ENCODE measurements around the gene SDF4. TPM values are rescaled to one million over a fixed set of nuclear protein-coding genes. Genes with fewer than 3 reads are reported as not detected.

SDF4 gene
- total RNA-seq, 1 experiment from 2014 or later: 111 TPM

DNA sequence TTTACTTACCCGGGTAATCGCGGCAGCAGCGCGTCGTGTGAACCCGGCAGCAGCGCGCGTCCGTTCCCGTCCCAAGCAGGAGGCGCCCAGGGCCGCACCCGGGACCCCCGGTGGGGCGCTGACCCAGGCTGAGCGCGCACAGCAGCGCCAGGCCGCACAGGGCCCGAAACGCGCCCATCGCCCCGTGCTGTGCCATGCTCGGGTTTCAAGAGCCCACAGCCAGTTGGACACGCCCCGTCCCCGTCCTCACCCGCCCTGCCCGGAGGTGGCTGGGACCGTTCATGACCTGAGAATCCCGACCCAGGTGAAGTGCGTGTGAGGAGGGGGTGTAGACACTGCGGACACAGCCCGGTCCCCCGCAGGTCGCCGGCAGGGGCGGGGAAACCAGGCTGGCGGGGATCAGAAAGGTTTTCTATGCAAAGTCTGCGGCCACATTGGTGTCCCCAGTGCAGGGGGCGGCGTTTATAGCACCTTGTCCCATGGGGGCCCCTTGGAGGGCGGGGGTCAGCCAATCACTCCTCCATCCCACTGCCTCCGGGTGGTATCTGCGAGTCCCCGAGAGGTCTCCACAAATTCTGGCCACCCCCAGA, 25.3 kb downstream of the SDF4 start, which contains the start of gene TNFRSF18:
Gene TNFRSF18 (minus strand): TSS at position 217 of the 590 bp plus-strand sequence. CDS start 21 bp downstream, at position 196.
- in situ Hi-C loops (cut with HindIII; ENCODE audit: low pct_unique_long_range_greater_than_20kb, low sequenced_read_pairs): no loop called here
- DNase-seq (ENCODE audit: low read depth): no peak

DNA sequence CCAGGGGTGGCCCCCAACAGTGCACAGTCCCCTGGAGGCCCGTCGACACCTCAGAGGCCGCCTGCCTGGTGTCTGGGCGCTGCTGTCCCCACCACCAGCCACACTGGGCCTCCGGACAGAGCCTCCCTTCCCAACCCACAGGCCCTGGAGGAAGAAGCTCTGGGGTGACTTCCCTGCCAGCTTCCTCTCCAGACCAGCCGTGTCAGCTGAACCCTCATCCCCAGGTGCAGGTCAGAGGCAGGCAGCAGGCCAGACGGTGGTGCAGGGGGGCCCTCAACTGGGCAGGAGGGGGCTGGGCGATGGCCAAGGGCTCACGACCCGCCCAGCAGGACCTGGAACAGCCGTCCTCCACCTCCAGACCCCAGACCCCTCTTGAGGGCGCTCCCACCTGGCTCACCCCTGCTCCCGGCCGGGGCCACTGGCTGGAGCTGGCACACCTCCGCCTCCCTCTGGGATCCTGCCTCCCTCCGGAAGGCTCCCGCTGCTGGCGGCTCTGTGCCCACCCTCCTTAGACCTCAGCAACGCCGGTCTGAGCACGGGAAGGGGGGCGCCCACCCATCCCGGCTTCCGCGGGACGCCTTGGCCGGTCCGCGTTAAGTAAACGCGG, 25.9 kb downstream of the SDF4 start:
- in situ Hi-C loops (cut with HindIII; ENCODE audit: low pct_unique_long_range_greater_than_20kb, low sequenced_read_pairs): no loop called here
- DNase-seq (ENCODE audit: low read depth): no peak

DNA sequence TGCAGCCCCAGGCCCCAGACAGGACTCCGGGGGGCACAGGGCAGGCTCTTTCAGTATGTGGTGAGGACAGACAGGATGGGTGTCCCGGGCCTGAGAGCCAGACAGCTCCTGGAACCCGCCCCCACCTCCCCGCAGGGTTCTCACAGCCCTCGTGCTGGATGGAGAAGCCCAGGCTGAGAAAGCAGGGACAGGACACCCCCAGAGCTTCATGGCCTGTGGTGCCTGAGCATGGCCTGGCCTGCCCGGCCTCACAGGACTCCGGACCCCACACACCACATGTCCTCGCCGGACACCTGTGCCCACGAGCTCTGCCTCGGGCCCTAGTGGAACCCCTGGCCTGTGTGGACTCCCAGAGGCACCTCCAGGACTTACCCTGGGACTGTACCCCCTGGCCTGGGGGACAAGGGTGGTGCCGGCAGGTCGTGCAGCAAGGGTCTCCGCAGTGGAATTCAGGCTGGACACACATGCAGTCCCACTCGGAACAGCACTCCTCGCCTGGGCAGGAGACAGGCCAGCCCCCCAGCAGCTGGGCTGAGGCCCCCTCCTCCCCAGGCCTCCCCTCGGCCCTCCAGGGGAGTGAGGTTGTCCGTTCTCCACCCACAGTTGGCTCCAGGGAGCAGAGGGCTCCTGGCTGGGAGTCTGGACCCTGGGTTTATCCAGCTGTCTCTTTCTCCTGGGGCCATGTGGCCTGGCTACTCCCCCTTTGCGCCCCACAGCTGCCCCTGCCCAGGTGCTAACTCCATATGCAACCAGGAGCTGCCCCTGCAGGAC, 26.6 kb downstream of the SDF4 start:
- in situ Hi-C loops (cut with HindIII; ENCODE audit: low pct_unique_long_range_greater_than_20kb, low sequenced_read_pairs): no loop called here
- no peak for DNase-seq (ENCODE audit: low read depth)

- no peak for DNase-seq (ENCODE audit: low read depth)
- in situ Hi-C loops (cut with HindIII; ENCODE audit: low pct_unique_long_range_greater_than_20kb, low sequenced_read_pairs): no loop called here
Measured at GRCh38 chr1:1204425-1204920, 27.3 kb downstream of the SDF4 start.

DNA sequence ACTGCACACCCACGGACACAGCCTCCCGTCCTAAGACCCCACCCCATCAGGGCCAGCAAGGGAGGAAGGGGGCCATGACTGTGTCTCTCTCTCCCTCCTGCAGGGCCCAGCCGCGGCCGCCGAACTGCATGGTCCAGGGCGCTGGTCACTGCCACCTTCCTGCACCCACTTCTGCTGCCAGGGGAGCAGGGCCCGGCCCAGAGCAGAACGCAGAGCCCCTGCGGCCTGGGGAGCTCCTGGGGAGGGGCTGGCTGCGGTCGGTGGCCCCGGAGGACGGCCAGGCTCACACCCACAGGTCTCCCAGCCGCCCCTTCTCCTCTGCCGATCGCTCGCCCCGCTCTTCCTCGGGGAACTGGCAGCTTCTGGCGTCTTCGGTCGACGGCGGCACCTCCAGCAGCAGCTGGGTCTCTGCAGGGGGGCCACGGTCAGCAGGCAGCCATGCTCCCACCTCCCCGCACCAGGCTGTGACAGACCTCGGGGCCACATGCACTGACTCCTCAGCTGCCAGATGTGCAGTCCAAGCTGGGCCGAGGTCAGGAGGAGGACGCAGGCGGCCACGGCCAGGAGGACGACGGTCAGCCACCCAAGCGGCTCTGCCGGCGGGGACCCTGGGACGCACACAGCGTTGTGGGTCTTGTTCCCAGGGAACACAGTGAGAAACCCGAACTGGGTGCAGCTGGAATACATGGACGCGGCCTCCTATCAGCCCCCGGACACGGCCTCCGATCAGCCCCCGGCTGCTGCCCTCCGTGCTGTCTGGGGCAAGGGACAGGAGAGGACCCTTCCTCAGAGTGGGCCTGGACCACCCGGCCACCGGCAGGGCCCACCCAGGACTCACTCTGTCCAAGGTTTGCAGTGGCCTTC, 28.0 kb downstream of the SDF4 start:
- no peak for DNase-seq (ENCODE audit: low read depth)
- in situ Hi-C loops (cut with HindIII; ENCODE audit: low pct_unique_long_range_greater_than_20kb, low sequenced_read_pairs): no loop called here

- in situ Hi-C loops (cut with HindIII; ENCODE audit: low pct_unique_long_range_greater_than_20kb, low sequenced_read_pairs): no loop called here
- no peak for DNase-seq (ENCODE audit: low read depth)
Measured at GRCh38 chr1:1202831-1203560, 28.8 kb downstream of the SDF4 start.

DNA sequence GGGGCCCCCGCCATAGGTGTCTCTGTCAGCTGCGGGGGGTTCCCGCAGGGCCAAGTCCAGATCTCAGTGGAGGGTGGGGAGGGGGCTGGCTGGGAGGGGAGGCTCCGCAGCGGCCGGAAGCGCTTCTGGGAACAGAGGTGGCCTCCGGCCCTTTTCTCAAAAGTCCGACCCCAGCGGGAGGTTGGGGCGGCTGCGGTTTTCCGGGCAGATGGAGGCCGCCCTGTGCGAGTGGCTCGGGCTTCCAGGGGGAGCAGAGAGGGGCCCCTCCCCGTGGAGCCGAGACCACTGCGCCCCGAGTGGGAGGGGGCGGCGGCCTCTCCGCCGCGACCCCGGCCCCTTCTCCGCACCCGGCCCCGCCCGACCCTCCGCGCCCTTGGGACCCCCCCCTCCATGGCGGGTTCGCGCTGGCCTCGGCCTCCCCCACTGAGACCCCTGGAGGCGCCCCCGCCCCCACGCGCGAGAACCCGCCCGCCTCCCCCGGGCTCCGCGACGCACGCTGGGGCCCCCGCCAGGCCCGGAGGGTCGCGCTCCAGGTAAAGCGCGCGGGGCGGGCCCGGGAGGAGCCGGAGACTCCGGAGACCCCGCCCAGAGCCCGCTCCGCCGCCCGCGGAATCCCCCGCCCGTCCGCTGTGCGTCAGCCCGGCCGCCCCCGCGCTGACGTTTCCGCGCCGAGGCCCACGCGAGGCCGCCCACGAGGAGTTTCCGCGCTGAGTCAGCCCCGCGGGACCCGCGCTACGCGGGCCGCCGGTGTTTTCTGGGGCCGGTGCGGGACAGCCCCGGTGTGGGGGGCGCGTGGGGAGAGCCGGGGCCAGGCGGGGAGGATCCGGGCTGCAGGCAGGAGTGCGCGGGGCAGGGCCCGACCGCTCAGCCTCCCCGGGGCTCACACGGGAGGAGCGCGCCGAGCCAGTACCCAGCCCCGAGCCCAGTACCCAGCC, 30.7 kb downstream of the SDF4 start:
- in situ Hi-C loops (cut with HindIII; ENCODE audit: low pct_unique_long_range_greater_than_20kb, low sequenced_read_pairs): no loop called here
- DNase-seq (ENCODE audit: low read depth): peak; percentile 14

- in situ Hi-C loops (cut with HindIII; ENCODE audit: low pct_unique_long_range_greater_than_20kb, low sequenced_read_pairs): no loop called here
- DNase-seq (ENCODE audit: low read depth): no peak
Measured at GRCh38 chr1:1199961-1200875, 31.6 kb downstream of the SDF4 start.

DNA sequence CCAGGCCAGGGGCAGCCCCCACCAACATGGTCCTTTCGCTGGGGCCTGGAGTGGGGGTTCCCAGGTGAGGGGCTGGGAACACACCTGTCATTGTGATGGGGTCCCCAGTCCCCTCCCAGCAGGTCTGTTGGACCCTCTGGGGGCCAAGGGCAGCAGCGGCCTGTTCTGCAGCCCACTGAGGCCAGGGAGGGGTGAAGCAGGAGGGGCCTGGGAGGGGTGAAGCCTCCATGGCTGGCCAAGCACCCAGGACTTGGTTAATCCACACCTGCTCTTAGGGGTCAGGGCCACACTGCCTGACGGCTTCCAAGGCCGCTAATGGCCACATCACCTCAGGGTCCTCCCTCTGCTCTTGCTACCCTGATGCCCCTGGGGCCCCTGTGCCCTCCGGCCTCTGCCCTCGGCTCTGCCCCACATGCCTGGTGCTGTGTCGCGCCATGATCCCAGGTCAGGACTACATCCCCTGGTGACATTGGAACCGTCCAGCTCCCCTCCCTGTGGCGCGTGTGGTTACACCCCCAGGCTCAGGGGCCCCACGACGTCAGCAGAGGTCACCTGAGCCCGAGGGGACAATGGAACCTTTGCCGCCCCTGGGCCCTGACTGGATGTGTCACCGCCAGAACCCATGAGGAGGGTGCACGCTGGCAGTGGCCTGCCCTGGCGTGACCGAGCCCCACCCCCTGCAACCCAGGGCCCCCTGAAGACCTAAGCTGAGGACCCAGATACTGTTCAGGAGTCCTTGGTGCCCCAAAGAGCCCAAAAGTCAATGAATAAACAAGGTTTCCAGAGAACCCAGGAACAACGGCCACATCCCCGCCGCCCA, 32.5 kb downstream of the SDF4 start:
- DNase-seq (ENCODE audit: low read depth): no peak
- in situ Hi-C loops (cut with HindIII; ENCODE audit: low pct_unique_long_range_greater_than_20kb, low sequenced_read_pairs): no loop called here

GRCh38 chr1:1198423-1199140, 33.2 kb downstream of the SDF4 start:
- in situ Hi-C loops (cut with HindIII; ENCODE audit: low pct_unique_long_range_greater_than_20kb, low sequenced_read_pairs): no loop called here
- DNase-seq (ENCODE audit: low read depth): no peak

DNA sequence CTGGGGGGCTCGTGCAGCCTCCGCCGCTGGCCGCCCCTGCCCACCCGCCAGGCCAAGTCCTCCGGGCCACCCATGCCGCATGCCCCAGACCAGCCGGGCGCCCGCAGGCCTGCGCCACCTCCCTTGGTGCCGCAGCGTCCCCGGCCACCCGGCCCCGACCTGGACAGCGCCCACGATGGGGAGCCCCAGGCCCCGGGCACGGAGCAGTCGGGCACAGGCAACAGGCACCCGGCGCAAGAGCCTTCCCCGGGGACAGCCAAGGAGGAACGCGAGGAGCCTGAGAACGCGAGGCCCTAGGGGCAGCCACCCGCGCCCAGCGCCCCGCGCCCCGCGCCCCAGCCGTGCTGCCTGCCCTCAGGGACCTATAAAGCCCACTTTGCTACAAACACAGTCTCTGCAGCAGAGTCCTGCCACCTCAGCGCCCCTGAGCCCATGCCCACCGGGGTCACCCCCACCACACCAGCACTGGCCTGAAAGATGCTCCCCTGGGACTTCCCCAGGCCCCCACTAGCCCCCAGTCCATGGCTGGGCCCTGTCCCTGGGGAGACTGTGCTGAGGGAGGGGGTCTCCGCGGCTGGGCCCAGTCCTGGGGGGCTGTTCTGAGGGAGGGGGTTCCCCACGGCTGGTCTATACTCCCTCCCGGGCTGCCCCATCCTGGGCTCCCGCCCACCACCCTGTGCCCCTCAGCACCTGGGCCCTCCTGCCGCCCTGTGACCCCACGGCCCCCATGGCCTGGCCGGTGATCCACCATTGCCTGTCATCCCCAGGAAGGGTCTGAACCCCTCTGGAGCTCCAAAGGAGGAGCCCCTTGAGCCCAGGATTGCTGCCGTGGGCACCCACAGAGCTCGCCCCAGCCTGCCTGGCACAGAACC, 34.0 kb downstream of the SDF4 start:
- in situ Hi-C loops (cut with HindIII; ENCODE audit: low pct_unique_long_range_greater_than_20kb, low sequenced_read_pairs): no loop called here
- DNase-seq (ENCODE audit: low read depth): no peak

- in situ Hi-C loops (cut with HindIII; ENCODE audit: low pct_unique_long_range_greater_than_20kb, low sequenced_read_pairs): no loop called here
- DNase-seq (ENCODE audit: low read depth): no peak
Measured at GRCh38 chr1:1197188-1197500, 34.7 kb downstream of the SDF4 start.

- in situ Hi-C loops (cut with HindIII; ENCODE audit: low pct_unique_long_range_greater_than_20kb, low sequenced_read_pairs): no loop called here
- DNase-seq (ENCODE audit: low read depth): no peak
Measured at GRCh38 chr1:1196431-1197187, 35.2 kb downstream of the SDF4 start.
